ENCODE data around the gene ZBTB7A. TPM values are rescaled to one million over a fixed set of nuclear protein-coding genes. Genes with fewer than 3 reads are reported as not detected.

Gene ZBTB7A
- total RNA-seq, 1 donor from 2014 or later, result 14.5 TPM

DNA sequence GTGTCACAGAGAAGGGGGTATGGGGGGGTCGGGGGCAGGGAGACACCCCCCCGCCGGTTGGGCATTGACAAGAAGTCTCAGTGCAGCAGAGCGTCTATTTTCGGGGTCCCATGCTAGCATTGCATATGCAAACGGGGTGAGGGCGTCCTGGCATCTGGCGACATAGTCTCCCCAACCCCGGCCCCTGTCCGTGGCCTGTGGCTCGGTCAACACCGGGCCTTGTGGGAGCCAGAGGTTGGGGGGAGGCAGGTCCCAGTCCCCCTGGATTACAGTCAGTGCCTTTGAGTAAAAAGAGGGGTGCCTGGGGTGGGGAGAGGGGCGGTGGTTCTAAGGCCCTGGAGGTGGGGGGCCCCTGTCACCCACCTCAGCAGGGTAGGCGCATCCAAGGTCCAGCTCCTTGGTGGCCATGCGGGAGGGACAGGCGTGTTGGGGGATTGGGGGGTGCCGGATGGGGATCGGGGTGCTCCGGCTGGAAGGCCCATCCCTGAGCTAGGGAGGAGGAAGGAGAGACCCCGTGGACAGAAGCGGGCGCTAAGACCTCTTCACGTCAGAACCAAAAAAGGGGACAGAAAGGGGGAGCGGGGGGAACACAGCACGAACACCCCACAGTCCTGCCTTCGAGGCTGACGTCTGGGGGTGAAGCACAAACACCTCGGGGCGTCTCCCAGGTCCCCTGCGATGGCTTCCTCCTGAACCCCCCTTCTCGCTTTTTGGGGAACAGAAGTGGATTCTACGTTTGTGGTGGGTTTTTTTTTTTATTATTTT lies 20.9 kb downstream of the ZBTB7A start:
- DNase-seq (ENCODE audit: low spot score), result no peak
- Mint-ChIP-seq H3K9me3 (ENCODE audit: unreplicated experiment) (no peaks in the 10 kb centered on the region), H3K27me3 (ENCODE audit: unreplicated experiment) (peaks cover 4% of the 10 kb centered on the region), H3K4me3 (ENCODE audit: unreplicated experiment) (no peak overlapping the region), H3K27ac (ENCODE audit: unreplicated experiment) (no peak overlapping the region), H3K36me3 (ENCODE audit: low read depth, unreplicated experiment) (peaks cover 11% of the 10 kb centered on the region), H3K4me1 (ENCODE audit: unreplicated experiment) (no peaks in the 10 kb centered on the region)
- TF ChIP-seq CTCF (IDR thresholded peaks at IDR 0.05; ENCODE audit: unreplicated experiment), result no peak

DNA sequence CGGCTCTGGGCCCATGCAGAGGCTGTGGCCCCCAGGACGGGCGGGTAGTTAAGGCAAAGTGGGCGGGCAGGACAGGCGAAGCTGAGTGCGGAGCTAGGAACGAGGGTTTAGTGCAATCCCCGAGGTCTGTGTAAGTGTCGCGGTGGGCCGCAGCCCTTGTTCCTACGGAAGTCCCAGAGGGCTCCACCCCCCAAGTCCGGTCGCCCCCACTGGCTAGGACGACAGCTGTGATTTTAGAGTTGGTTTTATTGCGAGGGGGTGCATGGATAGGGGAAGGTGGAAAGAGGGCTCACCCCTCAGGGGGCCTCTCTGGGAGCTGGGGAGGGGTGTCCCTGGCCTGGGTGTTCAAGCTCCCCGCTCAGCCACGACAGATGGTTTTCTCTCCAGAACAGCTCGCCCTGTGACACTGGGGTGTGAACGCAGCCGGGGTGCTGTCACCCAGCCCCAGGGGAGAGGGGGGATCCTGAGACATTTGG lies 21.7 kb downstream of the ZBTB7A start:
- no peaks in the 10 kb centered on the region for H3K4me1 Mint-ChIP-seq (ENCODE audit: unreplicated experiment)
- no peak overlapping the region for H3K27ac Mint-ChIP-seq (ENCODE audit: unreplicated experiment)

DNA sequence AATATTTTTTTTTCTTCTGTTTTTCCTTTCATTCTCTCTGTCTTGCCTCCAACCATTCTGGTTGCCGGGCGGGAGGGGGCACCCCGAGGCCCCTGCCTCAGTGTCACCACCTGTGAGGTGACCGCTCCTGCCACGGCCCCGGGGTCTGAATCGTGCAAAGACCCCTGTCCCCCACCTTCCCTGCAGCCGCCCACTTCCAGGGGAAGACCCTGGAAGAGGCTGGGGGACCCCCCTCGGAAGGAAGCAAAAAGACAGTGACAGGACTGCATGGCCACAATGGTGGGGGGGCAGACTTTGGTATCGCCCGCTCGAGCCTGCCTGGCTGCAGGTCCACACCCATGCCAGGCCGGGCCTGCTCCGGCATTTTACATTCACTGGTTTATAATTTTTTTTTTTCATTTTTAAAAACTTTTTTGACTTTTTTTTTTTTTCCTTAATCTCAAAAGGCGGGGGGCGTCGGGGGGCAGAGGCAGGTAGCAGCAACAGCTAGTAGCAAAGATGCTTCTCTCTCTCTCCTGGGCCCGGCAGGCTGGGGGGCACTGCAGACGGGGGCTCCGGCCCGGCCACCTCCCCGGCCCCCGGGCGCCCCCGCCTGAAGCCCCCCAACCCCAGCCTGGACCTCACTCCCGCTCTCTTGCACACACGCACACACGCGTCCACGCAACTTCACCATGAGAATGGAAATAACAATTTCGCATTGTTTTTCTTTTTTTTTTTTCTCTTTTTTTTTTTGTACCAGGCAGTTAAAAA lies 22.6 kb downstream of the ZBTB7A start:
- DNase-seq (ENCODE audit: low spot score), result no peak
- no peak for TF ChIP-seq CTCF (IDR thresholded peaks at IDR 0.05; ENCODE audit: unreplicated experiment)
- Mint-ChIP-seq H3K4me3 (ENCODE audit: unreplicated experiment) (no peak overlapping the region), H3K9me3 (ENCODE audit: unreplicated experiment) (no peaks in the 10 kb centered on the region), H3K27me3 (ENCODE audit: unreplicated experiment) (peaks cover 5% of the 10 kb centered on the region), H3K27ac (ENCODE audit: unreplicated experiment) (no peak overlapping the region), H3K4me1 (ENCODE audit: unreplicated experiment) (no peaks in the 10 kb centered on the region), H3K36me3 (ENCODE audit: low read depth, unreplicated experiment) (peaks cover 13% of the 10 kb centered on the region)

More for the DNA sequence above, 21.7 kb downstream of the ZBTB7A start:
- Mint-ChIP-seq H3K27me3 (ENCODE audit: unreplicated experiment) (peaks cover 7% of the 10 kb centered on the region), H3K9me3 (ENCODE audit: unreplicated experiment) (no peaks in the 10 kb centered on the region), H3K4me3 (ENCODE audit: unreplicated experiment) (no peak overlapping the region), H3K36me3 (ENCODE audit: low read depth, unreplicated experiment) (peaks cover 12% of the 10 kb centered on the region)
- no peak for TF ChIP-seq CTCF (IDR thresholded peaks at IDR 0.05; ENCODE audit: unreplicated experiment)
- no peak for DNase-seq (ENCODE audit: low spot score)

DNA sequence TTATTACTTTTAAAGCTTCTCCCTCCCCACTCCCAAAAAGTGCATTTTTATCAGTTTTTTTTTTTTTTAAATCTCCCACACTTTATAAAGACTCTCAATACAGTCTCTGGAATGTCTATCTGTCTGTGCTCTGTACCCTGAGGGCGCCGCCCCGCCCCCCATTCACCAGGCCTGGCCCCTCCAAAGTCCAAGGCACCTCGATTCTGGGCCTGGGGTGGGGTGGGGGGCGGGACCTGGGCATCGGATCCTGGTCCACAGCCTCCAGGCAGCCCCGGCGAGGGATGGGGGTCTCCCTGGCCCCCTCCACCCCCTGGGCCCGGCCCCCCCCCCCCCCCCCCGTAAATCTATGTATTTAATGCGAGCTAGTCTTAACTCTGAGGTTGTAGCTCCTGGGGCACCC lies 23.3 kb downstream of the ZBTB7A start:
- H3K27me3 Mint-ChIP-seq (ENCODE audit: unreplicated experiment), result peaks cover 5% of the 10 kb centered on the region
- no peak overlapping the region for H3K4me3 Mint-ChIP-seq (ENCODE audit: unreplicated experiment)
- H3K4me1 Mint-ChIP-seq (ENCODE audit: unreplicated experiment), result no peaks in the 10 kb centered on the region
- no peaks in the 10 kb centered on the region for H3K9me3 Mint-ChIP-seq (ENCODE audit: unreplicated experiment)
- no peak for TF ChIP-seq CTCF (IDR thresholded peaks at IDR 0.05; ENCODE audit: unreplicated experiment)
- no peak for DNase-seq (ENCODE audit: low spot score)
- peaks cover 13% of the 10 kb centered on the region for H3K36me3 Mint-ChIP-seq (ENCODE audit: low read depth, unreplicated experiment)
- H3K27ac Mint-ChIP-seq (ENCODE audit: unreplicated experiment), result no peak overlapping the region

DNA sequence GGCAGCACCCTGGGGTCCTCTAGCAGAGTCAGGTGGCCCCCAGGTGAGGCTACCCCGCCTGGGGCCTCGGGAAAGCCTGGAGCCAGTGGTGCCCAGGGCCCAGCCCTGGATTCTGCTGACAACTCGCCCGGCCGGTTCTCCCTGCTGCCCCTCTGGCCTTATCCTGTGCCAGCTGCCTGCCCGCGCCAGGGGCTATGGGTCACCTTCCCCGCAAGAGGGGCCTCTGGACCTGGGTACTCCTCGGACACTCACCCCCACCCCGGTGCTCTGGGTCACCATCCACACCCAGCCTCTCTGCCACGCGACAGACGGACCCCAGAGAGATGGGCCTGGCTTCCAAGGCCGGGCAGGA lies 24.0 kb downstream of the ZBTB7A start:
- H3K27me3 Mint-ChIP-seq (ENCODE audit: unreplicated experiment), result peaks cover 5% of the 10 kb centered on the region
- no peaks in the 10 kb centered on the region for H3K4me1 Mint-ChIP-seq (ENCODE audit: unreplicated experiment)
- H3K36me3 Mint-ChIP-seq (ENCODE audit: low read depth, unreplicated experiment), result peaks cover 13% of the 10 kb centered on the region
- no peak overlapping the region for H3K27ac Mint-ChIP-seq (ENCODE audit: unreplicated experiment)
- no peak for TF ChIP-seq CTCF (IDR thresholded peaks at IDR 0.05; ENCODE audit: unreplicated experiment)
- DNase-seq (ENCODE audit: low spot score), result no peak
- H3K4me3 Mint-ChIP-seq (ENCODE audit: unreplicated experiment), result no peak overlapping the region
- H3K9me3 Mint-ChIP-seq (ENCODE audit: unreplicated experiment), result no peaks in the 10 kb centered on the region
